Peyer's patch (tissue), 4 donors: ENCODE data around the gene TCF7L2. TPM values are rescaled to one million over a fixed set of nuclear protein-coding genes. Genes with fewer than 3 reads are reported as not detected.

Source experiments
- DNase-seq, 3 donors: peaks; one replicate each; pipeline ENCODE4 v3.0.0-alpha.2; 2017 to 2019
- H3K27ac ChIP-seq, 4 donors: fragments of 200-600 bp; sonication (generic); one replicate each; pipeline ENCODE4 v1.5.1; 2016 to 2019
- H3K27me3 ChIP-seq, 2 donors: fragments of 200-600 bp; sonication (generic); one replicate each; pipeline ENCODE4 v1.5.1; 2019
- H3K36me3 ChIP-seq, 3 donors: fragments of 200-600 bp; sonication (generic); one replicate each; pipeline ENCODE4 v1.5.1; 2016 to 2019
- H3K4me1 ChIP-seq, 4 donors: fragments of 200-600 bp; sonication (generic); one replicate each; pipeline ENCODE4 v1.5.1; 2016 to 2019
- H3K4me3 ChIP-seq, 4 donors: fragments of 200-600 bp; sonication (generic); 1 replicate in 3 of 4; 2 replicates in 1 of 4; pipeline ENCODE4 v1.5.1; 2016 to 2019; ENCODE audit warnings: mild to moderate bottlenecking in 1 of 4
- H3K9me3 ChIP-seq, 4 donors: fragments of 200-600 bp; sonication (generic); one replicate each; pipeline ENCODE4 v1.5.1; 2016 to 2019; ENCODE audit warnings: mild to moderate bottlenecking in 1 of 4
- POLR2A ChIP-seq, 2 donors: fragments of 450-650 bp; IDR thresholded peaks; one replicate each; pipeline ENCODE4 v1.5.1; 2017; ENCODE audit warnings: antibody characterized with exemption in 2 of 2, mild to moderate bottlenecking in 2 of 2, moderate library complexity in 2 of 2
- total RNA-seq, 4 donors: library from RNA; depleted of rRNA; stranded (reverse); fragments of >200 nt; gene quantifications; one replicate each; pipeline ENCODE4 v1.1.0, GENCODE V29; 2016
- TF ChIP-seq, protein P1 (sequence below), 6 experiments: fragments of 450-650 bp in 4 of 6; fragments of 200-600 bp in 2 of 6; sonication (generic) in 1 of 6; IDR thresholded peaks; one replicate each; pipeline ENCODE4 v1.5.1; 2017 to 2019; ENCODE audit warnings: antibody characterized with exemption in 6 of 6, mild to moderate bottlenecking in 3 of 6, moderate library complexity in 1 of 6

The TCF7L2 gene
- total RNA-seq, 4 donors from 2014 or later, result 72.3 to 148 (median 93.0) TPM

DNA sequence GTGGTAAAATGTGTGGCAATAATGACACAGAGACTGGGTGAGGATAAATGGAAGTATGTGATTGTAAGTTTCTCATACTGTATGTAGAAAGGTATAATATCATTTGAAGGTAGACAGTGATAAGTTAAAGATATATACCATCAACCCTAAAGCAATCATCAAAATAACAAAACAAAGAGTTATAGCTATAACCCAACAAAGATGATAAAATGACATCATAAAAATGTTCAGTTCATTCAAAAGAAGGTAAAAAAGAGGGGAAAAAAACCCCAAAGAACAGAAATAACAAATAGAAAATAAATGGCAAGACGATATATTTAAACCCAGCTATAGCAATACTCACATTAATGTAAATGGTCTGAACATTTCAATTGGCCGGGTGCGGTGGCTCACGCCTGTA is 17.4 kb upstream of the TCF7L2 start:
- Histone ChIP-seq H3K4me3 (no peak overlapping the region), H3K4me1 (no peaks in the 10 kb centered on the region), H3K27ac (no peak overlapping the region), H3K9me3 (no peaks in the 10 kb centered on the region), H3K27me3 (no peaks in the 10 kb centered on the region), H3K36me3 (no peaks in the 10 kb centered on the region)
- TF ChIP-seq, protein P1, sequence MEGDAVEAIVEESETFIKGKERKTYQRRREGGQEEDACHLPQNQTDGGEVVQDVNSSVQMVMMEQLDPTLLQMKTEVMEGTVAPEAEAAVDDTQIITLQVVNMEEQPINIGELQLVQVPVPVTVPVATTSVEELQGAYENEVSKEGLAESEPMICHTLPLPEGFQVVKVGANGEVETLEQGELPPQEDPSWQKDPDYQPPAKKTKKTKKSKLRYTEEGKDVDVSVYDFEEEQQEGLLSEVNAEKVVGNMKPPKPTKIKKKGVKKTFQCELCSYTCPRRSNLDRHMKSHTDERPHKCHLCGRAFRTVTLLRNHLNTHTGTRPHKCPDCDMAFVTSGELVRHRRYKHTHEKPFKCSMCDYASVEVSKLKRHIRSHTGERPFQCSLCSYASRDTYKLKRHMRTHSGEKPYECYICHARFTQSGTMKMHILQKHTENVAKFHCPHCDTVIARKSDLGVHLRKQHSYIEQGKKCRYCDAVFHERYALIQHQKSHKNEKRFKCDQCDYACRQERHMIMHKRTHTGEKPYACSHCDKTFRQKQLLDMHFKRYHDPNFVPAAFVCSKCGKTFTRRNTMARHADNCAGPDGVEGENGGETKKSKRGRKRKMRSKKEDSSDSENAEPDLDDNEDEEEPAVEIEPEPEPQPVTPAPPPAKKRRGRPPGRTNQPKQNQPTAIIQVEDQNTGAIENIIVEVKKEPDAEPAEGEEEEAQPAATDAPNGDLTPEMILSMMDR (IDR thresholded peaks at IDR 0.05), result no peak
- TF ChIP-seq POLR2A (IDR thresholded peaks at IDR 0.05), result no peak
- DNase-seq, result no peak

DNA sequence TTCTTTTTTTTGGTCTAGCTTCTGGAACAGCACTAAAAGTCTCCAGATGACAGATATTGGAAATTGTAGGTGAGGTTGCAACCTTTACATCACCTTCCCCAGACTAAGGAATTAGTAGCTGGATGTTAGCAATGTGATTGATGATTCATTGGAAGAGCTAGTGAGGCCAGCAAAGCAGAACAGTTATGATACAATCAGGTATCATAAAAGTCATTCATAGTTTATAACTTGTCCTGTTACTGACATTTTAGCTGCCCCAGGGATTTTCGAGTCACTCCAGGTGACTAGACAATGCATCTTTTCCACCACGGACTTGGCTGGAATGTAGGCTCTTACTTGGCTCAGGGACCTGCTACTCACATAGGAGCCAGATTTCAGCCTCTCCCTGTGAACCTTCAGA is 15.9 kb upstream of the TCF7L2 start:
- H3K27me3 ChIP-seq, result no peaks in the 10 kb centered on the region
- no peak overlapping the region for H3K27ac ChIP-seq
- no peaks in the 10 kb centered on the region for H3K36me3 ChIP-seq
- H3K4me3 ChIP-seq, result no peak overlapping the region
- no peaks in the 10 kb centered on the region for H3K9me3 ChIP-seq
- TF ChIP-seq, protein P1 (IDR thresholded peaks at IDR 0.05), result no peak
- TF ChIP-seq POLR2A (IDR thresholded peaks at IDR 0.05), result no peak
- DNase-seq, result no peak
- peaks cover 0 to under 1% (median 0%) of the 10 kb centered on the region in 4 donors for H3K4me1 ChIP-seq

DNA sequence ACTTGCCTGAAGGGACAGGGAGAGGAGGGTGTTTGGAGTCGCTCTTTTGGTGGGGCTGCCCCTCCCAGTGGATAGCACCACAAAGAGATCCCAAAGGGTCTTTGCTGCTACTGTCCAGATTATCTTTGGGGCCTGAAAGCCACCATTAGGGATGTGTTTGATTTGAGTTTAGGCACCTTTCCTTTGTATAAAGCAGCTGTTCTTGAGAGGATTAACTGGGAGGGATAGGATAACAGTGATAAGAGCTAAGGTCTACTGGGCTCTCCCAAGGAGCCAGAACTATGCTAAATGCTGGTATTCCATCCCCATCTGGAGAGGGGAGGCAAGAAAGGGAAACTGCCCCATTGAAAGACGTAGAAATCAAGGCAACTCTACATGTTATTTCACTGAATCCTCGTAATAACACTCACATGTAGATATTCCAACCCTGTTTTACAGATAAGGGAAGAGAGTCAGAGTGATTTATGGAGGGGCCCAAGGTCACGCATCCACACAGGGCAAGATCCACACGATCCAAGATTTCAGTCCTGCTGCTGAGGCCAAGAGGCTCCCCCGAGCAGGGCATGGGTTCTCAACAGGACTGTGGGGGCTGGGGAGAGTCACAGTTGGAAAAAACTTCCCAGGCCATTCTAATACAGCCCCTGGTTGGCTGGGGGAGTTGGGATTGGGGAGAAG is 11.1 kb upstream of the TCF7L2 start:
- H3K27ac ChIP-seq, result peak overlapping the region in 1 of 4 donors; percentile 62
- DNase-seq, result peak in 1 of 3 donors; percentile 69

DNA sequence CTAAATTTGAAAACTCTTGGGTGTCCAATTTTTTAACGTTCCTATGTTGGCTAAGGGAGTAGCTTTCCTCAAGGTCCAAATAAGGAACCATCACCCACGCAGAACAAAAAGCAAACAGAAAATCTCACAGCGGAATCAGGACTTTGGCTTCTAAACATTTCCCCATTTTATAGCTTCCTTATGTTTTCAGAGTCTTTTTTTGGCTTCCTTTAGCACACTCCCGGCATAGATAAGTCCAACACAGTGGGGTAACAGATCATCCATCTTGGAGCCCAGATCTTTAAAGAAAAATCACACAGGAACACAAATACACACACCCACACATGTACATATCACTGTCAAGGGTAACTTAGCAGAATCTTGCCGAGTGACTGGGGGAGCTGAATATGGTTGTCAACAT is 4.2 kb upstream of the TCF7L2 start:
- H3K36me3 ChIP-seq, result no peaks in the 10 kb centered on the region
- H3K4me3 ChIP-seq, result no peak overlapping the region
- no peaks in the 10 kb centered on the region for H3K9me3 ChIP-seq
- H3K4me1 ChIP-seq, result peaks cover 0 to 22% (median 0%) of the 10 kb centered on the region in 4 donors
- no peak for DNase-seq
- H3K27me3 ChIP-seq, result no peaks in the 10 kb centered on the region
- no peak overlapping the region for H3K27ac ChIP-seq
- TF ChIP-seq, protein P1 (IDR thresholded peaks at IDR 0.05), result no peak
- no peak for TF ChIP-seq POLR2A (IDR thresholded peaks at IDR 0.05)

More for the DNA sequence above, 11.1 kb upstream of the TCF7L2 start:
- no peaks in the 10 kb centered on the region for H3K9me3 ChIP-seq
- peaks cover 0 to 3% (median 0%) of the 10 kb centered on the region in 4 donors for H3K4me1 ChIP-seq
- TF ChIP-seq POLR2A (IDR thresholded peaks at IDR 0.05), result no peak
- TF ChIP-seq, protein P1 (IDR thresholded peaks at IDR 0.05), result no peak
- no peaks in the 10 kb centered on the region for H3K36me3 ChIP-seq
- H3K4me3 ChIP-seq, result no peak overlapping the region
- H3K27me3 ChIP-seq, result no peaks in the 10 kb centered on the region

DNA sequence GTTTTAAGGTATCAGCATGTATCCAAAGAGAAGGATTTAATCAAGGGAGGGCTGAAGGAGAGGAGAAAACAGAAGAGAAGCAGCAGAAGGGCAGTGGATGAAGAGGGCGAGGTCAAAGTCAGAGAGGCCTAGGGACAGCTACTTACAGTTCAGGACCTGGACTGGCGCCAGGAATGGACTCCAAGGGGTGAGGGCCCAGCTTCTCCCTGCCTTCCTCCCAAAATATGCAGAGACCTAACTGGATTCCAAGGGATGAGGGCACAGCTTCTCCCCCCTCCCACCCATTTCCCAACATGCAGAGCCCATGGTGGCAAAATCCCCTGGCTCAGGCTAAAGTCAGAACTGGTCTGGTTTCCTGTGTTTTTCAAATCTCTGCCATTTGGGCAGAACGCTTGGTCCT is 3.4 kb upstream of the TCF7L2 start:
- H3K36me3 ChIP-seq, result no peaks in the 10 kb centered on the region
- TF ChIP-seq, protein P1 (IDR thresholded peaks at IDR 0.05), result no peak
- no peaks in the 10 kb centered on the region for H3K27me3 ChIP-seq
- H3K9me3 ChIP-seq, result no peaks in the 10 kb centered on the region
- peak overlapping the region in 1 of 4 donors; percentile 29 for H3K27ac ChIP-seq
- H3K4me1 ChIP-seq, result peaks cover 0 to 22% (median under 1%) of the 10 kb centered on the region in 4 donors
- H3K4me3 ChIP-seq, result no peak overlapping the region
- peak in 2 of 3 donors; percentile 54 to 56 for DNase-seq
